Lung (tissue), 12 donors: ENCODE results near the gene SHTN1. TPM values are rescaled to one million over a fixed set of nuclear protein-coding genes. Genes with fewer than 3 reads are reported as not detected.

ENCODE experiments used
- ATAC-seq: fragments of 200-7000 bp; cut with Tn5 transposase; one replicate; pipeline ENCODE4 v1.9.1; 2020; ENCODE audit warnings: moderate number of reproducible peaks; ENCODE audit not compliant: insufficient read depth, low FRiP score
- DNase-seq, 3 donors: peaks; one replicate each; pipeline ENCODE4 v3.0.0-alpha.2; 2013 to 2017
- H3K27ac ChIP-seq, 2 donors: one replicate each; pipeline ENCODE4 v1.5.1; 2013; ENCODE audit warnings: mild to moderate bottlenecking in 2 of 2, moderate library complexity in 2 of 2, control low read depth in 1 of 2, inconsistent platforms in 1 of 2, low read depth in 1 of 2, low read length in 1 of 2
- H3K27me3 ChIP-seq, 3 donors: one replicate each; pipeline ENCODE4 v1.5.1; 2013; ENCODE audit warnings: low read length in 2 of 3; ENCODE audit not compliant: control insufficient read depth in 3 of 3, insufficient read depth in 3 of 3
- H3K36me3 ChIP-seq, 4 donors: one replicate each; pipeline ENCODE4 v1.5.1; 2013; ENCODE audit warnings: low read length in 4 of 4, mild to moderate bottlenecking in 1 of 4, moderate library complexity in 1 of 4; ENCODE audit not compliant: control insufficient read depth in 4 of 4, insufficient read depth in 4 of 4
- H3K4me1 ChIP-seq, 5 donors: one replicate each; pipeline ENCODE4 v1.5.1; 2013; ENCODE audit warnings: low read length in 5 of 5, mild to moderate bottlenecking in 2 of 5, moderate library complexity in 1 of 5; ENCODE audit not compliant: control insufficient read depth in 5 of 5, insufficient read depth in 5 of 5
- H3K4me3 ChIP-seq: one replicate; pipeline ENCODE4 v1.5.1; 2013; ENCODE audit warnings: mild to moderate bottlenecking, control low read depth, moderate library complexity
- H3K9ac ChIP-seq, 2 donors: one replicate each; pipeline ENCODE4 v1.5.1; 2013; ENCODE audit warnings: low read length in 2 of 2, control low read depth in 1 of 2; ENCODE audit not compliant: insufficient read depth in 1 of 2
- H3K9me3 ChIP-seq, 4 donors: one replicate each; pipeline ENCODE4 v1.5.1; 2013; ENCODE audit warnings: low read length in 3 of 4, mild to moderate bottlenecking in 1 of 4, moderate library complexity in 1 of 4; ENCODE audit not compliant: control insufficient read depth in 4 of 4, insufficient read depth in 3 of 4
- WGBS, 2 donors: extraction: QIAGEN DNeasy Blood & Tissue Kit; methylation state at CpG; one replicate each; pipeline ENCODE4 v1.1.7; 2013; 5-methylcytosine and 5-hydroxymethylcytosine counted together
- polyA plus RNA-seq, 2 donors: library from polyadenylated mRNA; stranded (reverse); fragments of 200-250 nt; gene quantifications; one replicate each; pipeline ENCODE4 v1.2.1, GENCODE V29; 2013
- total RNA-seq, 2 donors: library from RNA; depleted of rRNA in 1 of 2; stranded (reverse); fragments of >200 nt in 1 of 2; gene quantifications; one replicate each; pipeline ENCODE4 v1.2.1, GENCODE V29; 2014 to 2021
- TF ChIP-seq, protein P1 (sequence below): IDR thresholded peaks from 2 replicates; pipeline ENCODE4 v1.5.1; 2012; ENCODE audit warnings: mild to moderate bottlenecking; ENCODE audit errors: control extremely low read depth, extremely low read depth
- donor health status: control.
- donor health status: control.
- donor health status: Bipolar disorder and iron deficiency.
- donor health status: healthy.
- donor health status: DM: yes; HTN: yes; CAD: no.

SHTN1 gene
- total and polyA plus RNA-seq, 4 donors = 14.0 to 28.4 (median 16.7) TPM

DNA sequence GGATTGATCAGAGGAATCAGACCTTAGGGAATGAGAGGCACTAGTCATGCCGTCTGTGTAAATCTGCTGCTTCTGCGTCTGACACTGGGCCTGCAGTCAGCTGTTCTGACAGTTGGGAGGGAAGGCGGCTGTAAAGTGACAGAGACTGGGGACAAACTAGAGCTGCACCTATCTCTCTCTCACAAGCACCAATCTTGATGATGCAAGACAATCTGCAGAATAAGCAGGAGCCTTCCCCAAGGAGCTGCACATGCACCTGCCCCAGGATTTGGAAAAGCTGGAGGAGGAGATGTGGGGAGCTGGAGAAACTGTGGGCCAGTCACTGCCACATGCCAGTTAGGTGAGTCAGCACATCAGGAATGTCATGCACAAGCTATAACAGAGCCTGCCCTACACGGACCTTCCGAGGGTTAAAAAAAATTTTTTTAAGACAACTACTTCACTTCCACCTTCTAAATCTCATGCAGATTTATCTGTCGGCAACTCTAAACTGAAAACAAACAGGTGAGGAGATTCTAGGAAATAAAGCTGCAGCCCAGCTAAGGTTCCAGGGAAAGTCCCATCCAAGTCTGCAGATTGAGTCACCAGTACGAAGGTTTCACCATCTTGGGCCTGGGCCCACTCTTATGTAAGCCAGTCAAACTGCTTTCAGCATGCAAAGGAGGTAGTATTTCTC is 116.5 kb downstream of the SHTN1 start:
- TF ChIP-seq, protein P1, sequence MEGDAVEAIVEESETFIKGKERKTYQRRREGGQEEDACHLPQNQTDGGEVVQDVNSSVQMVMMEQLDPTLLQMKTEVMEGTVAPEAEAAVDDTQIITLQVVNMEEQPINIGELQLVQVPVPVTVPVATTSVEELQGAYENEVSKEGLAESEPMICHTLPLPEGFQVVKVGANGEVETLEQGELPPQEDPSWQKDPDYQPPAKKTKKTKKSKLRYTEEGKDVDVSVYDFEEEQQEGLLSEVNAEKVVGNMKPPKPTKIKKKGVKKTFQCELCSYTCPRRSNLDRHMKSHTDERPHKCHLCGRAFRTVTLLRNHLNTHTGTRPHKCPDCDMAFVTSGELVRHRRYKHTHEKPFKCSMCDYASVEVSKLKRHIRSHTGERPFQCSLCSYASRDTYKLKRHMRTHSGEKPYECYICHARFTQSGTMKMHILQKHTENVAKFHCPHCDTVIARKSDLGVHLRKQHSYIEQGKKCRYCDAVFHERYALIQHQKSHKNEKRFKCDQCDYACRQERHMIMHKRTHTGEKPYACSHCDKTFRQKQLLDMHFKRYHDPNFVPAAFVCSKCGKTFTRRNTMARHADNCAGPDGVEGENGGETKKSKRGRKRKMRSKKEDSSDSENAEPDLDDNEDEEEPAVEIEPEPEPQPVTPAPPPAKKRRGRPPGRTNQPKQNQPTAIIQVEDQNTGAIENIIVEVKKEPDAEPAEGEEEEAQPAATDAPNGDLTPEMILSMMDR = no peak
- peak; percentile 83 for ATAC-seq
- no peak overlapping the region for H3K9ac ChIP-seq
- no peak overlapping the region for H3K4me3 ChIP-seq
- H3K36me3 ChIP-seq = no peaks in the 10 kb centered on the region
- H3K27me3 ChIP-seq = no peaks in the 10 kb centered on the region
- peak overlapping the region in 1 of 2 donors; percentile 17 for H3K27ac ChIP-seq
- H3K4me1 ChIP-seq = peaks cover 0 to 16% (median 4%) of the 10 kb centered on the region in 5 donors
- DNase-seq = no peak
- WGBS, 2 donors = 52 to 58% methylated on average over 7 of the region's 7 CpGs
- H3K9me3 ChIP-seq = no peaks in the 10 kb centered on the region

DNA sequence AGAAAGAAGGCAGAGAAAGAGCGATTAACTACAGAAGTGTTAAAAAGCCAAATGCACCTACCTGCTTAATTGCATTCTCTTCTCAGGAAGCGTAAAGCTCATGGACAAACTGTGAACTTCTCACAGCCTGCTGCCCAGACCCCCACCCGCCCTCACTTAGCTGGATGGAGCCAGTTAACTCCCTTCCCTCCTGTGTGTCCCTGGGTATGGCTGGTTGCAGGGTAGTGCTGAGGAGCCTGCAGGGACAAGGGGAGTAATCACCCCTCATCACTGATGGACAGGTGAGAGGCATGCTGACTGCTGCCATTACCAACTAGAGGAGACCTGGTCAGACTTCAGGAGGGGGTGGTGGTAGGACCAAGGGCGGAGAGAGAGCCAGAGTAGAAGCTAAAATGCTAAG is 118.2 kb downstream of the SHTN1 start:
- Histone ChIP-seq H3K4me3 (no peak overlapping the region), H3K4me1 (peaks cover 0 to 6% (median 0%) of the 10 kb centered on the region in 5 donors), H3K36me3 (no peaks in the 10 kb centered on the region), H3K9me3 (no peaks in the 10 kb centered on the region), H3K27ac (no peak overlapping the region), H3K27me3 (no peaks in the 10 kb centered on the region), H3K9ac (no peak overlapping the region)
- WGBS, 2 donors = 92 to 97% methylated on average over 4 of the region's 4 CpGs
- ATAC-seq (no peak), DNase-seq (no peak)
- TF ChIP-seq, protein P1 = no peak

DNA sequence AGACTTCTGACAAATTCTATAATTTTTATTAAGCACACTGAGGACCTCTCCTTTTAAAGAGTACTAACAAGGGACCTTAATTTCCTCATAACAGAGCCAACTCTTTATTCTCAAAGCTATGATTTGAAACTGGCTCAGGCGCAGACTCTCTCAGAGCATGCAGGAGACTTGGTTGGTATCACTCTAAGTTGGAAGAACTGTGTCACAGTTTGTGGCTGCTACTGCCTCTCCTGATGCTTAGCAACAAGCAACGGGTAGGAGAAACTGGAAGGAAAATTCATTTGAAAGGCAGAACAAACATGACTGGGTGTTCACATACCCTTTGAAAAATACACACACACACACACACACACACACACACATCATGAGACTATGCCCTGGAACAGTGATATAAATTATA is 122.3 kb downstream of the SHTN1 start:
- DNase-seq (no peak), ATAC-seq (no peak)
- H3K9me3 ChIP-seq = no peaks in the 10 kb centered on the region
- no peaks in the 10 kb centered on the region for H3K27me3 ChIP-seq
- H3K9ac ChIP-seq = no peak overlapping the region
- no peaks in the 10 kb centered on the region for H3K36me3 ChIP-seq
- no peak overlapping the region for H3K27ac ChIP-seq
- no peak overlapping the region for H3K4me3 ChIP-seq
- WGBS, 2 donors = 80 to 83% methylated on average over 2 of the region's 2 CpGs
- H3K4me1 ChIP-seq = no peaks in the 10 kb centered on the region
- TF ChIP-seq, protein P1 = no peak
